NCI-H446 treated with DMSO at 0.1 percent for 48 hours (cell line): ENCODE results near the gene ITPR2.
"Not testable (repeated sequence)": the region's sequence is repeated elsewhere in the genome, so short reads cannot be mapped to it uniquely, and the experiment has no call there.

ENCODE experiments used
- DNase-seq: peaks from one replicate; lab custom pipeline; 2025; lab: John Stamatoyannopoulos, UW

Gene ITPR2

DNA sequence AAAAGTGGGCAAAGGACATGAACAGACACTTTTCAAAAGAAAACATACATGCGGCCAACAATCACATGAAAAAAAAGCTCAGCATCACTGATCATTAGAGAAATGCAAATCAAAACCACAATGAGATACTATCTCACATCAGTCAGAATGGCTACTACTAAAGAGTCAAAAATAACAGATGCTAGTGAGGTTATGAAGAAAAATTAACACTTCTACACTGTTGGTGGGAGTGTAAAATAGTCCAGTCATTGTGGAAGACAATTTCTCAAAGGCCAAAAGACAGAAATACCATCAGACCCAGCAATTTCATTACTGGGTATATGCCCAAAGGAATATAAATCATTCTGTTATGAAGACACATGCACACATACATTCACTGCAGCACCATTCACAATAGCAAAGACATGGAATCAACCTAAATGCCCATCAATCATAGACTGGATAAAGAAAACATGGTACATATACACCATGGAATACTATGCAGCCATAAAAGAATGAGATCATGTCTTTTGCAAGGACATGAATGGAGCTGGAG is 103.8 kb downstream of the ITPR2 start:
- DNase-seq: not testable (repeated sequence)

DNA sequence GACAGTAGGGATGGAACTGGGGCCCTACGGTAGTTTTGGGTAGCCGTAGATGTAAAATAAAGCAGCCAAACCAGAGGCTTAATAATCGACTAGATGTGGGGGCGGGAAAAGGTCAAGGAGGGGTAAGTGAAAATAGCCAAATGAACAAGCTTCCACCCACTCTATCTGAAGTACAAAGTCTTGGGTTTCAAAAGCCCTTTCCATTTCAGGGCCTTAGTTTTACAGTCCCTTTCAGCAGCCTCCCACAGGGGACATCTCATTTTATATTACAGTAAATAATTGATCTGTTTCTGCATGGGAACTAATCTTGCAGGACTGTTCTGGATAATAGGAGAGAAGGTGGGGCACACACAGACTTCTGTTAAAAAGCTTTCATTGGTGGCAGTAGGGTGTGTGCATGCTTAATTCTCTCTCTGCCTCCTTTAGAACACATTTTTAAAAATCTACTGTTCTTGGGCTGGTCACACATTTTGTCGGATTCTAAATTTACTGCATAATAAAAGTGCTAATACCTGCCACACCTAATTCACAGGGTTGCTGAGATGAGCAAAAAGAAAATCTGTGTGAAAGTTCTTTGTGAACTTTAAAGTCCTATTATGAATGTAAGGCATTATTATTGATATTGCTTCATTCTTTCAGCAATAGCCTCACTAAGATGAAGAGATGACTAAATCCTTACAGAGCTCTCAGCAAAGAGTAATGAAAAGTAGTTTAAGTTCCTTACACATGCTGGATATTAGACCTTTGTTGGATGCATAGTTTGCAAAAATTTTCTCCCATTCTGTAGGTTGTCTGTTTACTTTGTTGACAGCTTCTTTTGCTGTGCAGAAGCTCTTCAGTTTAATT is 104.6 kb downstream of the ITPR2 start:
- DNase-seq: no peak

DNA sequence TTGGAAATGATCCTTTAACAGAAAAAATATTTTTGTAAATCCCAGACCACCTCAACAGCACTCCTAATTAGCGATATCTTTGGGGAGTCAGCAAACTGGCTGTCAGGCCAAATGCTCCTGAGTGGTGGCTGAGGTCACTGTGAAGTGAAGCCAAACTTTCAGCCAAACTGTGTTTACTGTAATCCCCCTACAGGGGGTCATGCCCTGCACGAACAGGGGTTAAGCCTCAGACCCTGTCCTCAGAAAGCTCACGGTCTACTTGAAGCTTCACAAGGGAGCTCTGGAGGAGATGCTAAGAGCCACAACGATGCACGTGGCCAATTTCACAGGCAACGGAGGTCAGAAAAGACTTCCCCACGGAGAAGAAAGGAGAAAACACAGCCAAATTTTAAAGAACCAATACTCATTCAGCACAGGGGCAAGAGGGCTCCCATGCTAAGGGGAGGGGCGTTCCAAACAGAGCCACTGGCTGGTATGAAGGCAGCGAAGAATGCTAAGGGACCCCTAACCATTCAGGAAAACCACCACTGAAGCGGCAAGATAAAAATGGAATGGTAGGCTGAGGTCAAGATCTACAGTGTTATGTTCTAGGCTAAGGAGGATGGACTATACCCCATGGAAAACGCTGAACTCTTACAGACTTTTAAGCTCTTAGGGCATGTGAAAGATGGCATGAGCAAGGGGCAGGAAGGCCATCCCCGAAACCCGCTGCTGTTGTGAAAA is 105.4 kb downstream of the ITPR2 start:
- DNase-seq: no peak

DNA sequence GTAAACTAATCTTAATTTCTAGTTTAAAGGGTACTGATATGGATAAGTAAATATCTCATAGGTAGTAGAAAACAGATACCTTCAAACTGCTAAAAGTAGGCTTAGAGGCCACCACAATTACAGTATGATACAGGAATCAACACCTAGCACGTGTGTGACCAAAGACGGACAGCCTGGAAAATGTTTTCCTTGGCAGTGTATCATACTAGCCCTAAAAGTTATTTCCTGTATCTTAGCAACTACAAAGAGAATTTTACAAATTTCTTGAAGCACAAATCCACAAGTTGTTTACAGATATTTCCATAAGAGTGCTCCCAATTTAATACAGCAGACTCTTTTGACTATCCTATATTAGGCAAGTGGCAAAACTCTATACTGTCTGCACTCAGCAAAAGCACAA is 106.0 kb downstream of the ITPR2 start:
- no peak for DNase-seq

DNA sequence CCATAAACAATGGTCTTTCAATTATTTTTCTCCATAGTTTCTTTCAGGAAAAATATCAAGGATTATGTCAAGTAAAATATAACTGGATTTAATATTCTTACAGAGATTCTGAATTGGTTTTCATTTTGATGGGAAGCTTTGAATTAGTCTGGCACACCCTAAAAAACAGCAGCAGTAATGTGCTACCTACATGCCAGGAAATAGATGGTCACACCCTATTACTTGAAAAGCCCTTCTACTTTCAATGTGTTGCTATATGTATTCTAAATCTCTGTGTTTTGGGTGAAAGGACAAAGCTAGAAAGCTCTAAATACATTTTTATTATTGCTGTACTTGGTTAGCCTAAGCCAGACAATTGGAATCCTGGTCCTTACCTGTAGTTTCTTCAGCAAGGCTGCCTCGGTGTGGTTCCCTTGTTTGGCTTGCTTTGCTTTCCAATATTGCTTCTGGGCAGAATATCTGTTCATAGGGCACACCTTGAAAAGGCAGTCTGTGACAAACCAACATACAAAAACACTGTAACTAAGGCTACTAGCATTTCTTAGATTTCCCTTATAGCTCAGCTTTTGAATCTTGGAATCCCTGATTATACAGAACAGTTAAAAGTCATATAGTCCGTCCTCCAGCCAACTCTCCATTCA is 107.6 kb downstream of the ITPR2 start:
- no peak for DNase-seq

DNA sequence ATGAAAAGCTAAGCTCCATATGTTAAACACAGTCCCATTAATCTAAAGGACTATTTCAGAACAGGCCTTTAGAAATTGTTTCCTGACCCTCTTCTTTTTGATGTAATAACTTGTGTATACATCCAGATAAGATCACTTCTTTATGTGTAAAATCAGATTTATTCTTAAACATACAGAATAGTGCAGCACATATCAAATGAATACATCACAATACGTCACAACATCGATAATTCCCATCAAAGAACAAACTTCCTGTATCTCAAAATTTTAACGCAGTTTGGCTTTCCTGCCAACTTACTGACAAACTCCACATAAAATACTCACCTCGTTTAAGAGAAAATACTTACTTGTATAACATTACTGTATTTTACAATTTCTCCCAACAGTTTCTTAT is 108.7 kb downstream of the ITPR2 start:
- DNase-seq: no peak

DNA sequence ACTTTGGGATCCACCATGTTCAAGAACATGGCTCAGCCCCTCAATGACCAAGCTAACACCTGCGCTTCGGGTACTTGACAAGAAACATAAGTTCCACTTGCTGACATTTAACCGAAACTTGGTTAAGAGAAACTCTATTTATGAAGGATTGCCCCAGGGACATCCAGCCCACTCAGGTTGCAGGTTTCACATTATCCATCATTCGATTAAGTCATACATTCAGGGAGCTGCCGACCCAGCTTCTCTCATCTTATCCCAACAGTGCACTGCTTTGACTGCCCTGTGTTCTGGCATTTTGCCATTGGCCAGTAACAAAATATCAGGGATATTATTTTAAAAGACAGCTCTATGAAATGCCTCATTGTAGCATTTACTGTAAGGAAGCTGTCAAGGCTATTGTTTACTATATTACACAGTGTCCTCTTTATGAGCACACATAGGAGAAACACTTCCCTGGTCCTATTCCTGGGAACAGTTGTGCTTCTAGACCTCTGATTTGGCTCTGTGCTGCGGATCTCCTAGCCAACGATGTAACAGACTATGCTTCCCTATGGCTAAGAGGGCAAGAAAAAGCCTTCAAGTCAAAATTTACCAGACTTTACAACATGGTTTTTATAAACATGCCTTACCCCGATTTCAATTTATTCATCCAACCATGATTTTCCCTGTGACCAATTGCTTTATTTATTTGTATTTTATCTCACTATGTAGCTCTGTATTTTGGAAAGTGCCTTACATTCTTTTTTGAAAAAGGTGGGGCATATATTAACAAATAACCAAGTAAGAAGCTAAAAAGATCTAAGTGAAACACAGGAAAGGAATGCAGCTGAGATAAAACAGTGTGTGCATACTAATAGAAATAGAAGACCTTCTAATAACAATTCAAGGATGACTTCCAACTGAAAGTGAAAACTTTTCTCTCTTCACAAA is 109.3 kb downstream of the ITPR2 start:
- no peak for DNase-seq

DNA sequence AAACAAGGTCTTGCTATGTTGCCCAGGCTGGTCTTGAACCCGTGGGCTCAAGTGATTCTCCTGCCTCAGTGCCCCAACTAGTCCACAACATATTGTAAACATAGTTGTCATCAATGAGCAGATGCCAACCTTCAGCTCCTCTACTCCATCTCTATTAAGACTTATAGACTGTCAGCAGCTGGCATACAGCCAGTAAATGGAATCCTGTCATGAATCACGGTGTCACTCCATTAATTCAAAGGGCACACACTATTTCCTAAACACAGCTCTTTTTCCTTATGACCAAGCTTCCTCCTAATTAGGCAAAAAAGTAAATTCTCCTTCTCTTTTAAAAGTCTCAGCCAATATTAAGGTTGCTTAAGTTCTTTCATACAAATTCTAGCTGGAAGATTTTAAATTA is 111.2 kb downstream of the ITPR2 start:
- DNase-seq: peak; percentile 28

DNA sequence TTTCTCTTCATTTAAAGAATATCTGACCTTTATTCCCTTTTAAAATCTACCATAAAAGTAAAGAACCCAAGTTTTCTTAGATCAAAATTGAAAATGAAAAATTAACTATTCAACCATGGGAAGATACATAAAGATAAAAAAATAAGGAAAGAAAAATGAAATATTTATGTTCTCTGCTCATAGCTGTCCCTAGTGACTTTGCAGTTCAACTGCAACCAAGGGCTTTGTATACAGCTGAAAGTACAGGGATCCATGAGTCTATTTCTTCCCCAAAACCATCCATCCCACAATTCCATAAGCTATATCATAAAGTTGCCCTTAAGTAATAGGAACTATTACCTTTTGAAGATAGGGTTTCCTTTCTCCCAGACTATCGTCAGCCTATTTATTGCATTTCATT is 113.1 kb downstream of the ITPR2 start:
- DNase-seq: no peak

DNA sequence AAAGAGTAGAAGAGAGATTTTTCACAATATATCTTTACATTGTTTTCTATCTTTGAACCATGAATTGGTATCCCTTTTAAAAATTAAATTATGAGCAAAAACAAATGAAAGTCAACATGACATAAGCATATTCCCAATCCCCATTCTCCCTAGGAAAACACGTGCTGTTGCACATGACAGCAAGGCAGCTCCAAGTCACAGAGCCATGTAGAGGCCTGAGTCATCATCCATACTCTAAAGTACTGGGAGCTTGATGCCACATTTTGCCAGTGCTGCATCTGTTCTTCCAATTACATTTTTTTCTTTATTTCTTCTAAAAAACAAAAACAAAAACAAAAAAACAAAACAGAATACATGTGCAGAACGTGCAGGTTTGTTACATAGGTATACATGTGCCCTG is 115.2 kb downstream of the ITPR2 start:
- no peak for DNase-seq

DNA sequence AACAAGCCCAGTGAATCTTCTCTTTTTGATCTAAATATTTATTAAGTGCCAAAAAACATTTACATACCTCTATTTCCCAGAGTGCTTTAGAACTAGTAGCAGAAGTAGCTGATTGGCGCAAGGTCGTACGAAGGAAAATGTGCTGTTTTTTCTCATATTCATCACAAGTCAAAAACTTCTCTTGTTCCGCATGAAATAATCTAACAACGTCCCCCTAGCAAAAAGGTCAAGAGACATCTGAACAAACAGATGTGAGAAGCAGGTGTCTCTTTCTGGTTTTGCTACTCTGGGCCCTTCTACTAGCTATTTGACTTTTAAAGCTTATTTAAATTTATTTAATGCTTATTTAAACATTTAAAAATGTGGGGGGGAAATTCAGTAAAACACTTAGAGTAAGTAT is 117.8 kb downstream of the ITPR2 start:
- DNase-seq: no peak

DNA sequence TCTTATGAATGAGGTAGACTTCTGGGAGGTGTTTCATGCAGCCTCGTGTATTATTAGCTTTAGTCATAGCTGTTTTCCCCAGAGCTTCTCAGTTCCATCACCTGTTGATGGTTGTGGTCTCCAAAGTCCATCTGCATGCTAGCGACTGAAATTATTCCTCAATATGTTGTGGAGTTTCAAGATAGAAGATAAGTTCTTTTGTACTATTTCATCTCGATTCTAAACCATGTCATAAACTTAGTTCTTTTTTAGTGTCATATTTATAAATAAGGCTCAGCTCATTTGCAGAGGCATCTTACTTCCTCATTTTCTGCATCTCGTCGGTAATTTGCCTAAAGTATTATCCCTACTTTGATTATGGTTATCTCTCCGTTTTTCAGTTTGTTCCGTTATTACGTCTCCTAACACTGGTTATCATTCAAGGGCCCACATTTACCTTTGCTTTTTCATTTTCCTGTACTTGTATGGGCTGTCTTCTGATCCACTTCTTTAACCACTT is 119.1 kb downstream of the ITPR2 start:
- DNase-seq: no peak

DNA sequence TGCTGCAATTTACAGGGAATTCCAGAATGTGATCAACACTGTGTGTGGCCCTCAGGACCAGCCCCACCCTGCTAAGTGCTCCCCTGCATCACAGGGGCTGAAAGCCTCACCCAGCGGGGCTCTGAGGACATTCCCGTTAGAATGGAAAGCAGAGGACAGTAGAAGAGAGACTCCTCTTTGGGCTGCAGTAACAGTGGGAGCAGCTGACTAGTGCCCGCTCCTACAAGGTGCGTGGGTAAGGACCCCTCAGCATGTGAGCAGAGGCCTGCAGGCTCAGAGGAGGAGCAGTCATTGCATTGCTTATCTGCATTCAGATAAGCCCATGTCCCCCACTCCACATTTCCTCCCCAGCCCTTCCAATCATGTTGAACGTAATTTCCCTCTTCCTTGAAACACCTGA is 120.1 kb downstream of the ITPR2 start:
- DNase-seq: no peak

DNA sequence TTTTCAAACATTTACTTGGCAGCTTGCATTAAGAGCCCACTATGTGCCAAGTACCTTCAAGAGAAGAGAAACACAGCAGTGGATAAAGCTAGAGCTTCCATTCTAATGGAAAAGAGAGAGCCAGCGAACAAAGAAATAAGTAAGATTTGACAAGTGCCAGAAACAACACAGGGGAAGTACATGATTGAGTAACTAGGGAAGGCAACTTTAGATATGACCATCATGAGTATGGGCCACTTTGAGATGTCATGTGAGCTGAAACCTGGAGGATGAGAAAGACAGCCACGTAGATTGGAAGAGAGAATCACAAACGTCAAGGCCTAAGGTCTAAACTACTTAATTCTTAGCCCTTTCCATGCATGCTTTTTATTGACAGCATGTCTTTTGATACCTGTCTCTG is 121.4 kb downstream of the ITPR2 start:
- DNase-seq: no peak

DNA sequence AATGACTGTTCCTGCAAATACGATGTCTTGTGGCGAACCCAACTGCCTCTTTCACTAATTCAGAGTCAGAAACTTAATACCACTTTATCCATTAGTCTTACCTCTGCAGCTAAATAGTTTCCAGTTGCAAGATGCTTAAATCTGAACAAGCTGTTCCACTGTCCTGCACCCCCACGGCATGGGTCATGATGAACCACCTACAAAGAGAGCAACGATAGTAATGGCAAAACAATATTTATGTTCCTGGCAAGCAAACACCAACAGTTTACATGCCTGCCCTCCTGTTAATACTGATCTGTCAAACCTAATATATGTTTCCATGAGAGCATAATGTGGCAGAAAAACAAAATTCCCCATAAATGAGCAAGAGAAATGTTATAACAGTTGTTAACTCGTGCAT is 121.9 kb downstream of the ITPR2 start:
- DNase-seq: no peak

DNA sequence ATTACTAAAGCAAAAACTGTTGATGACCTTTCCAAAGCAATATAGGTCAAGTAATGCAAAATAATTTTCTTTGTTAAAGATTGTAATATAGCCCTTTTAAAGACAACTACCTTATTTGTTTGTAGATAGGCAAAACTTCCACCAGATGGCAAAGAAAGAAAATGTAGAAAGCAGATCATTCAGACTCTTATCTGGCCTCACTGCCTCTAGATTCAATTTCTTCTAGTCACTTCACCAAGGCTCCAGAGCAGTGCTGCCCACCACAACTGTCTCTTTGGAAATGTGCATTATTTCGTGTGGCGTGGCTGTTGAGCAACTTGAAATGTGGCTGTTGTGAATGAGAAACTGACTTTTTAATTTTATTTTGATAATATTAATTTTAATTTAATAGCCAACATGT is 127.1 kb downstream of the ITPR2 start:
- DNase-seq: no peak

DNA sequence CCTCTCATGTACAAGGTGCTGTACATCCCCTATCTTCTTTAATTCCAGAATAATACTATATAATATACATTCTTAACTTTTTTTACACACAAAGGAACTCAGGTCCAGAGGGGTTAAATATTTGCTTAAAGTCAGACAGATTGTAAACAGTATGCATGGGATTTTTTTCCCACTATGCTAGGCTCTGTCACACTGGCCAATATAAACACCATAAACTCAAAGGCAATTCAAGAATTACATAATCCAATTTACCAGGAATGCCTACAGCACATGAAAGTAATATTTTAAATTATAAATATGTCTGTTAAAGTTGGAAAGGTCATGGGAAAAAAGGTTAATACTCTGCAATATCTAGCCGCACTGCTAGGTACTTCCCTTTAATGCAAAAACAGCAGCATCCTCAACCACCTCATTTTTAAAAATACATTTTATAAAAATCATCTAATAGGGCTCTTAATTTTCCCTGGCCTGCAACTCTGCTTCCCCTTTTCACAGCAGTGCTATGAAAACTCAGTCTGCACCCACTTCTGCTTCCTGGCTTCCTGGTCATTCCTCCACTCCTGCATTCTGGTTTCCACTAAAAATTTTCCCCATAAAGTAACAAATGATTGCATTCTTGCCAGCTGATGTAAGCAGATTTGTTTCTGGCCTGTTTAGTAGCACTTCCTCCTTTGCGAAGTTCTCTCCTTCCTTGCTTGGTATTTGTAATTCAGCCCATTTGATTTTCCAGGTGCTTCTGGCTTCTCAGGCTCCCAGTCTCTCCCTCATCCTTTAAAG is 128.1 kb downstream of the ITPR2 start:
- DNase-seq: no peak

DNA sequence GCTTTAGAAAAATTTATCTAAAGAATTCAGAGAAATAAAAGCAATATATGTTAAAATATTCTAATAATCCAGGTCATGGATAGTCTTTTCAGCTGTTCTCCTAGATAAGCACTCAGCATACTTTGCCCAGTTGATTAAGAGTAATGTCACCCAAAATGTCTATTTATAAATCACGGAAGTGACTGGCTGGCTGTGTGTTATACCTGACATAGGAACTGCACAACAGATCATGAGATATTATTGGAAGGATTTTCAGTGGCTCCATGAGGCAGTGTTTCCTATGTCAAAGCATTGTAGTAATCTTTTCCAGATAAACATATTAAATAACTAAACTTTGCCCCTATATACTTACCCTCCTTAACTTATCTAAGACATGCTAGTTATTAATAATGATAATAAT is 128.8 kb downstream of the ITPR2 start:
- DNase-seq: no peak

DNA sequence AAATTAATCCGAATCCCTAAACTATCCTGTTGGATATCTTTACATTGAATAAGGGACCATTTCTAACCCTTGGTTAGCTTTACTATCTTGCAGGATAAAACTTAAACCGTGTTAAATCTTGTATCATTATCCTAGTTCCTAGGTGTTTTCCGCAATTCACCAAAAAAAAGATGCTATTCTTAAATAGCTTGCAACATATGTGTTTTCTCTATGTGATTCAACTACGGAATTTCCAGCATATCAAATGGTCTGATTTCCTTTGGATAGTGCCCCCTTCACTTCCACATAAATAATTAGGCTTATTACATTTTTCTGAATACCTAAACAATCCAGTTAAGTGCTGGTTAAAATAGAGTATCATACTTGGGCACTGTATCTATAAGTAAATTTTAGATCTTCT is 130.3 kb downstream of the ITPR2 start:
- DNase-seq: no peak

DNA sequence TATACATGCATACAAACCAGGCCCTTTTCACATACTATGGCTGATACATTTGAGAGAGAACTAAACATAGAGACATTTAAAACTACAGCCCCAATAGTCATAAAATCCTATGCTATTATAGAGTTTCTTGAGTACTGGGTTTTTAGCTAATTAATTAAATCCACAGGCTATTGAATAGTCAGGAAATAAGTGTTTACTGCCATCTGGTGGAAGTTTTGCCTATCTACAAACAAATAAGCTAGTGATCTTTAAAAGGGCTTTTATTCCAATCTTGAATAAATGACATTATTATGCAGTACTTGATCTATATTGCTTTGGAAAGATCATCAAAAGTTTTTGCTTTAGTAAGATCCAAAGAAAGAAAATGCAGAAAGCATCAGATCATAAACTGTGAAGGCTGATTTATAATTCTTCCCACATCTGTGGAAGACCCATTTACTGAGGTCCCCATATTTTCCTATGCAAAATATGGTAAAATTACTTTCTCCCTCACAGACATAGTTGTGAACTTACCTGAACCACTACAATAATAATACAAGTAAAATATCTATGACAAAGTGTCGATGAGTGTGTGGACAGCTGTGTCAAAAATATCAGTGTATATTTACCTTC is 131.3 kb downstream of the ITPR2 start:
- DNase-seq: peak; percentile 48
